22Rv1 (cell line): ENCODE data around the gene PARP8.

Source experiments
- ZFX ChIP-seq: fragments of 450-650 bp; IDR thresholded peaks from 2 replicates; pipeline ENCODE4 v1.6.1; 2017; ENCODE audit warnings: antibody characterized with exemption, borderline replicate concordance
- TF ChIP-seq, protein P1 (sequence below): fragments of 450-650 bp; IDR thresholded peaks from 2 replicates; pipeline ENCODE4 v1.5.1; 2017; ENCODE audit warnings: mild to moderate bottlenecking

- TF ChIP-seq, protein P1, sequence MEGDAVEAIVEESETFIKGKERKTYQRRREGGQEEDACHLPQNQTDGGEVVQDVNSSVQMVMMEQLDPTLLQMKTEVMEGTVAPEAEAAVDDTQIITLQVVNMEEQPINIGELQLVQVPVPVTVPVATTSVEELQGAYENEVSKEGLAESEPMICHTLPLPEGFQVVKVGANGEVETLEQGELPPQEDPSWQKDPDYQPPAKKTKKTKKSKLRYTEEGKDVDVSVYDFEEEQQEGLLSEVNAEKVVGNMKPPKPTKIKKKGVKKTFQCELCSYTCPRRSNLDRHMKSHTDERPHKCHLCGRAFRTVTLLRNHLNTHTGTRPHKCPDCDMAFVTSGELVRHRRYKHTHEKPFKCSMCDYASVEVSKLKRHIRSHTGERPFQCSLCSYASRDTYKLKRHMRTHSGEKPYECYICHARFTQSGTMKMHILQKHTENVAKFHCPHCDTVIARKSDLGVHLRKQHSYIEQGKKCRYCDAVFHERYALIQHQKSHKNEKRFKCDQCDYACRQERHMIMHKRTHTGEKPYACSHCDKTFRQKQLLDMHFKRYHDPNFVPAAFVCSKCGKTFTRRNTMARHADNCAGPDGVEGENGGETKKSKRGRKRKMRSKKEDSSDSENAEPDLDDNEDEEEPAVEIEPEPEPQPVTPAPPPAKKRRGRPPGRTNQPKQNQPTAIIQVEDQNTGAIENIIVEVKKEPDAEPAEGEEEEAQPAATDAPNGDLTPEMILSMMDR: no peak
- no peak for TF ChIP-seq ZFX
Observed at GRCh38 chr5:50878470-50878869, 212.0 kb downstream of the PARP8 start.
